ENCODE data around the gene DOHH.

DOHH gene

GRCh38 chr19:3514930-3515329, 14.5 kb upstream of the DOHH start:
- Histone ChIP-seq H3K27me3 (replicated peaks) (no peaks in the 10 kb centered on the region), H3K36me3 (replicated peaks) (peaks cover 11% of the 10 kb centered on the region), H3K4me3 (ENCODE audit: low read depth, low read length) (no peak overlapping the region), H3K27ac (no peak overlapping the region)
- DNase-seq: no peak
- in situ Hi-C loops (cut with HindIII; ENCODE audit: low pct_ligation_motif_present, low sequenced_read_pairs): no loop called here
- TF ChIP-seq CTCF (IDR thresholded peaks at IDR 0.05; ENCODE audit: low read depth, low read length, missing control alignments): no peak

- no peak for DNase-seq
- in situ Hi-C loops (cut with HindIII; ENCODE audit: low pct_ligation_motif_present, low sequenced_read_pairs): no loop called here
- Histone ChIP-seq H3K4me3 (ENCODE audit: low read depth, low read length) (no peak overlapping the region), H3K36me3 (replicated peaks) (peaks cover 14% of the 10 kb centered on the region), H3K27ac (no peak overlapping the region), H3K27me3 (replicated peaks) (no peaks in the 10 kb centered on the region)
- peak; percentile 28 for TF ChIP-seq CTCF (IDR thresholded peaks at IDR 0.05; ENCODE audit: low read depth, low read length, missing control alignments)
Observed at GRCh38 chr19:3513229-3514140, 13.0 kb upstream of the DOHH start.

- Histone ChIP-seq H3K4me3 (ENCODE audit: low read depth, low read length) (no peak overlapping the region), H3K27ac (no peak overlapping the region), H3K36me3 (replicated peaks) (peaks cover 14% of the 10 kb centered on the region), H3K27me3 (replicated peaks) (no peaks in the 10 kb centered on the region)
- in situ Hi-C loops (cut with HindIII; ENCODE audit: low pct_ligation_motif_present, low sequenced_read_pairs): no loop called here
- TF ChIP-seq CTCF (IDR thresholded peaks at IDR 0.05; ENCODE audit: low read depth, low read length, missing control alignments): no peak
- DNase-seq: no peak
Observed at GRCh38 chr19:3512562-3513228, 12.2 kb upstream of the DOHH start.

GRCh38 chr19:3511506-3512251, 11.2 kb upstream of the DOHH start:
- in situ Hi-C loops (cut with HindIII; ENCODE audit: low pct_ligation_motif_present, low sequenced_read_pairs): no loop called here
- peaks cover 14% of the 10 kb centered on the region for H3K36me3 ChIP-seq (replicated peaks)
- H3K27ac ChIP-seq: no peak overlapping the region
- no peak overlapping the region for H3K4me3 ChIP-seq (ENCODE audit: low read depth, low read length)
- TF ChIP-seq CTCF (IDR thresholded peaks at IDR 0.05; ENCODE audit: low read depth, low read length, missing control alignments): no peak
- H3K27me3 ChIP-seq (replicated peaks): no peaks in the 10 kb centered on the region
- DNase-seq: no peak

GRCh38 chr19:3510727-3511126, 10.3 kb upstream of the DOHH start:
- Histone ChIP-seq H3K4me3 (ENCODE audit: low read depth, low read length) (no peak overlapping the region), H3K27me3 (replicated peaks) (no peaks in the 10 kb centered on the region), H3K36me3 (replicated peaks) (peaks cover 16% of the 10 kb centered on the region), H3K27ac (no peak overlapping the region)
- no peak for DNase-seq
- TF ChIP-seq CTCF (IDR thresholded peaks at IDR 0.05; ENCODE audit: low read depth, low read length, missing control alignments): no peak
- in situ Hi-C loops (cut with HindIII; ENCODE audit: low pct_ligation_motif_present, low sequenced_read_pairs): no loop called here
